Body of pancreas (tissue), 4 donors: Measurements from ENCODE around the gene CYP11A1.

ENCODE experiments used
- CTCF ChIP-seq, 7 experiments: fragments of 450-650 bp in 4 of 7; fragments of 200-600 bp in 3 of 7; sonication (generic) in 3 of 7; IDR thresholded peaks; one replicate each; pipeline ENCODE4 v1.5.1; 2016 to 2019; ENCODE audit warnings: antibody characterized with exemption in 7 of 7
- POLR2A ChIP-seq, 3 donors: fragments of 450-650 bp; IDR thresholded peaks; one replicate each; pipeline ENCODE4 v1.6.1; 2016; ENCODE audit warnings: antibody characterized with exemption in 3 of 3, mild to moderate bottlenecking in 2 of 3

GRCh38 chr15:74381481-74381880, 14.0 kb upstream of the CYP11A1 start:
- TF ChIP-seq CTCF (IDR thresholded peaks at IDR 0.05), result no peak
- TF ChIP-seq POLR2A (IDR thresholded peaks at IDR 0.05), result no peak
